PFSK-1 (cell line): ENCODE data around the gene UTP20.

ENCODE experiments used
- FOXP2 ChIP-seq: optimal IDR thresholded peaks from 2 replicates; pipeline ENCODE3; 2011; ENCODE audit warnings: borderline replicate concordance, control low read depth, inconsistent platforms; ENCODE audit not compliant: insufficient read depth; ENCODE audit errors: extremely low read length, extremely low read depth
- POLR2AphosphoS5 ChIP-seq: IDR thresholded peaks from 2 replicates; pipeline ENCODE4 v1.6.1; 2012; ENCODE audit warnings: low read depth, mild to moderate bottlenecking, control low read depth, low read length, moderate library complexity
- SIN3A ChIP-seq: IDR thresholded peaks from 2 replicates; pipeline ENCODE4 v1.6.1; 2012; ENCODE audit warnings: mild to moderate bottlenecking, low read length, moderate library complexity, borderline replicate concordance; ENCODE audit not compliant: insufficient read depth
- TAF1 ChIP-seq: IDR thresholded peaks from 2 replicates; pipeline ENCODE4 v1.6.1; 2012; ENCODE audit warnings: low read length, control low read depth, borderline replicate concordance; ENCODE audit not compliant: insufficient read depth
- TF ChIP-seq, protein P1 (sequence below), 2 experiments: IDR thresholded peaks; 2 replicates each; pipeline versions ENCODE4 v1.6.1 to v1.8.0; 2011 to 2012; ENCODE audit warnings: low read depth in 2 of 2, low read length in 2 of 2, control low read depth in 1 of 2, inconsistent platforms in 1 of 2, mild to moderate bottlenecking in 1 of 2, moderate library complexity in 1 of 2; ENCODE audit not compliant: insufficient read depth in 1 of 2

Gene UTP20

DNA sequence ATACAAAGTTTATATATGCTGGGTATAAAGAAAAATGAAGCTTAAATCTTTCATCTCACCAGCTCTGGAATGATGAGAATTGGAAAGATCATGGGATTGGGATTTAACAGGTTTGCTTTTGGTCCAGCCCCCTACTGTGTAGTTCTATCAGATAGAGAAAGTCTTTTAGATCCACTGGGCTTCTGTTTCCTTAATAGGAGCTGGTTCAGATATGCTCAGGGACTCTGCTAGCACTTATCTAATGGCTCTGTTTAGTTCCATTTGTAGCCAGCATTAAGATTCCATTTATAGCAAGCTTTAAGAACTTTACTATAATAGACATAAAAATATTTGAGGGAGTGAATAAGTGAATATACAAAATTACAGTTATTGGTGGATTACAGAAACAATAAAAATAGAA, 42.6 kb downstream of the UTP20 start:
- TF ChIP-seq POLR2AphosphoS5 = no peak

DNA sequence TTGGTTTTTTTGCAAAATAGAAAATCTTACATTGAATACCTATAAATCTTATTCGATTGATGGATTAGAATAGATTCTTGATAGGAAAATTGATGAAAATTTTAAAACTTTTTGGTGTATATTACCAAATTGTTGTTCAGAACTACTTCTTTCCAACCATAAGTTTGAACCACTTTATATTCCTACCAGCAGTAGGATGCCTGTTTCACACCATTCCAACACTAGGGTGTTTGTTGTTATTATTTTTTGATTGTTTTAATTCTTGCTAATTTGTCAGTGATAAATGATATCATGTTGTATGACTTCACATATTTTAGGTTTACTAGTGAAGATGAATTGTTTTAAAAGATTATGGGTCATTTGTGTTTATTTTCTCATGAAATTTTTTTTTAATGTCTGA, 43.4 kb downstream of the UTP20 start:
- TF ChIP-seq SIN3A (no peak), TAF1 (no peak), POLR2AphosphoS5 (no peak), FOXP2 (no peak)
- TF ChIP-seq, protein P1, sequence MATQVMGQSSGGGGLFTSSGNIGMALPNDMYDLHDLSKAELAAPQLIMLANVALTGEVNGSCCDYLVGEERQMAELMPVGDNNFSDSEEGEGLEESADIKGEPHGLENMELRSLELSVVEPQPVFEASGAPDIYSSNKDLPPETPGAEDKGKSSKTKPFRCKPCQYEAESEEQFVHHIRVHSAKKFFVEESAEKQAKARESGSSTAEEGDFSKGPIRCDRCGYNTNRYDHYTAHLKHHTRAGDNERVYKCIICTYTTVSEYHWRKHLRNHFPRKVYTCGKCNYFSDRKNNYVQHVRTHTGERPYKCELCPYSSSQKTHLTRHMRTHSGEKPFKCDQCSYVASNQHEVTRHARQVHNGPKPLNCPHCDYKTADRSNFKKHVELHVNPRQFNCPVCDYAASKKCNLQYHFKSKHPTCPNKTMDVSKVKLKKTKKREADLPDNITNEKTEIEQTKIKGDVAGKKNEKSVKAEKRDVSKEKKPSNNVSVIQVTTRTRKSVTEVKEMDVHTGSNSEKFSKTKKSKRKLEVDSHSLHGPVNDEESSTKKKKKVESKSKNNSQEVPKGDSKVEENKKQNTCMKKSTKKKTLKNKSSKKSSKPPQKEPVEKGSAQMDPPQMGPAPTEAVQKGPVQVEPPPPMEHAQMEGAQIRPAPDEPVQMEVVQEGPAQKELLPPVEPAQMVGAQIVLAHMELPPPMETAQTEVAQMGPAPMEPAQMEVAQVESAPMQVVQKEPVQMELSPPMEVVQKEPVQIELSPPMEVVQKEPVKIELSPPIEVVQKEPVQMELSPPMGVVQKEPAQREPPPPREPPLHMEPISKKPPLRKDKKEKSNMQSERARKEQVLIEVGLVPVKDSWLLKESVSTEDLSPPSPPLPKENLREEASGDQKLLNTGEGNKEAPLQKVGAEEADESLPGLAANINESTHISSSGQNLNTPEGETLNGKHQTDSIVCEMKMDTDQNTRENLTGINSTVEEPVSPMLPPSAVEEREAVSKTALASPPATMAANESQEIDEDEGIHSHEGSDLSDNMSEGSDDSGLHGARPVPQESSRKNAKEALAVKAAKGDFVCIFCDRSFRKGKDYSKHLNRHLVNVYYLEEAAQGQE (IDR thresholded peaks at IDR 0.05; ENCODE audit: insufficient read depth in 1 of 2, low read depth in 2 of 2, low read length in 2 of 2) = no peak

DNA sequence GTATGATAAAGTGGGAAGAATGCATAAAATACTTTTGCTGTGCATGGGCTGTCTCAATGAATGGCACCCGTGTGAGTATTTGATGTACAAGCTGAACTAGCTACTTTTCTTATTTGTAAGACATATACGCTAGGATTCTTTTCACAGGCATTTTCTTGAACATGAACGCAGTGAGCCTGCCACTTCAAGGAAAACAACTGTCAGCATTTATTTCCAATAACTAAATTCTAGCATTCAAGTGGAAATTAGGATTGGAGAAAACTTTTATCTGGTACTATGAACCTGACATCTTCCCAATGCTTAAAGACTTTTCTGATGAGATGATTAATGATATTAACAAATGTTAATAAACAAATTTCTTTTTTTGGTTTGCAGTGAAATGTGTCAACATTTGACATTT, 45.7 kb downstream of the UTP20 start:
- TF ChIP-seq SIN3A (no peak), POLR2AphosphoS5 (no peak), TAF1 (no peak), FOXP2 (no peak)
- TF ChIP-seq, protein P1 (IDR thresholded peaks at IDR 0.05; ENCODE audit: insufficient read depth in 1 of 2, low read depth in 2 of 2, low read length in 2 of 2) = no peak

DNA sequence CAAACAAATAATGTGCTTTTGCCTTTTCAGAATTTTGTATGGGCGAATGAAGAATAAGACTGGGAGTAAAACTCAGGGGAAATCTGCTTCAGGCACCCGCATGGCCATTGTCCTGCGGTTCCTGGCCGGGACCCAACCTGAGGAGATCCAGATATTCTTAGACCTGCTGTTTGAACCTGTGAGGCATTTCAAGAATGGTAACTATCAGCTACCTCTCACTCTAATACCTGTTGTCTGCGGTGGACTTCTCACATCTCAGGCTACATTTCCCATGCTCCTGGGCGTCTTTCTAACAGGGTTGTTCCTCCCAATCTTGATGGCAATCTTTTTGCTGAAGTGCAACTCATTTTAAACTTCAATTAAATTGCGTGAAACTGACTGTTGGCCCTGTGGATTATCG, 47.1 kb downstream of the UTP20 start:
- TF ChIP-seq SIN3A (no peak), TAF1 (no peak), POLR2AphosphoS5 (no peak), FOXP2 (no peak)
- TF ChIP-seq, protein P1 (IDR thresholded peaks at IDR 0.05; ENCODE audit: insufficient read depth in 1 of 2, low read depth in 2 of 2, low read length in 2 of 2) = no peak

DNA sequence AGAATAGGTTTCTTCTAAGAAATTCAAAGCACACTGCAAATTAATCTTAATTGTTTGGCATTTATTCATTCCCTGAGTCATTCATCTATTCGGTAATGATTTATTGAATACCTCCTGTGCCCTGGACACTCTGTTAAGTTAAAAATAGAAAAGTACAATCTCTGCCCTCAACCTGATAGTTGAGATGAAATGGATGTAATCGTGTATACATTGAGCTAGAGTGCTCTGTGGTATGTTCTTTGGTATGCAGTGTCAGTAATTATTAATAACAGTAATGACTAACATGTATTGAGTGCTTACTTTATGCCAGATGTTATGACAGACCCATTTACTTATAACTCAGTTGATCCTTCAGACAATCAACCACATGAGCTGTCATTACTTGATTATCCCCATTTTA, 47.6 kb downstream of the UTP20 start:
- TF ChIP-seq, protein P1 (IDR thresholded peaks at IDR 0.05; ENCODE audit: insufficient read depth in 1 of 2, low read depth in 2 of 2, low read length in 2 of 2) = no peak
- TF ChIP-seq SIN3A (no peak), POLR2AphosphoS5 (no peak), TAF1 (no peak)
